CD4-positive, alpha-beta T cell treated with Interleukin-21 for 1 hour (primary cell): ENCODE results near the gene ELMOD3.
"Not testable (repeated sequence)": the region's sequence is repeated elsewhere in the genome, so short reads cannot be mapped to it uniquely, and the experiment has no call there.

Experiments
- DNase-seq: peaks from one replicate; pipeline ENCODE4 v3.0.0-alpha.2; 2020

The ELMOD3 gene

DNA sequence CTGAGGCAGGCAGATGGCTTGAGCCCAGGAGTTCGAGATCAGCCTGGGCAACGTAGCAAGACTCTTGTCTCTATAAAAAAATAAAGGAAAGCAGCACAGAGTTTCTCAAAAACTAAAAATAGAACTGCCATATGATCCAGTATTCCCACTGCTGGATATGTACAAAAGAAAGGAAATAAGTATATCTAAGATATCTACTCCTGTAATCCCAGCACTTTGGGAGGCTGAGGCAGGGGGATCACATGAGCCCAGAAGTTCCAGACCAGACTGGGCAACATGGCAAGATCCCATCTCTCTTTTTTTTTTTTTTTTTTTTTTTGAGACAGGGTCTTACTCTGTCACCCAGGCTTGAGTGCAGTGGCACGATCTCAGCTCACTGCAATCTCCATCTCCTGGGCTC is 24.9 kb upstream of the ELMOD3 start:
- DNase-seq = not testable (repeated sequence)

DNA sequence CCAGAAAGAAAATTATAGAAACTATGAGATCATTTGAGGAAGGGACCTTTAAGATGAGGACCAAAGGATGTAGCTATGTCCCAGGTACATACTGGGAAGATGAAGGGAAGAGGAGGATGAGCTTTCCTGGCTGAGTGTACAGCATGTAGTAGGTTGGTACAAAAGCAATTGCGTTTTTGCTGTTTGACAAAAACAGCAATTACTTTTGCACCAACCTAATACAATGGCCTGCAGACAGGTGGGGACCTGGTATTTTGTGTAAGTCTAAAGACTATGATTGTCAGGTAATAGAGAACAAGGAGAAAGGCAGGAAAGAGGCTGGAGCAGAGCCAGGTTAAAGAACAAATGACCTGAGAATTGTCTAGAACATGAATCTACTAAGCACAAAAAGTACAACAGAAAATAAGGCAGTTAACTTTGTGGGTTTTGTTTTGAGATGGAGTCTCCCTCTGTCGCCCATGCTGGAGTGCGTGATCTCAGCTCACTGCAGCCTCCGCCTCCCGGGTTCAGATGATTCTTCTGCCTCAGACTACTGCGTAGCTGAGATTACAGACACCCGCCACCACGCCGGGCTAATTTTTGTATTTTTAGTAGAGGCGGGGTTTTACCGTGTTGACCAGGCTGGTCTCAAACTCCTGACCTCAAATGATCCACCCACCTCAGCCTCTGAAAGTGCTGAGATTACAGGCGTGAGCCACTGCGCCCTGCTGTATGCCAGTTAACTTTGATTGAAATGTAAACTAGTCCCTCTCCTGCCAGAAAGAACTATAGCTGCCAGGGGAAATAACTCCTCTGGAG is 23.5 kb upstream of the ELMOD3 start:
- DNase-seq = no peak

DNA sequence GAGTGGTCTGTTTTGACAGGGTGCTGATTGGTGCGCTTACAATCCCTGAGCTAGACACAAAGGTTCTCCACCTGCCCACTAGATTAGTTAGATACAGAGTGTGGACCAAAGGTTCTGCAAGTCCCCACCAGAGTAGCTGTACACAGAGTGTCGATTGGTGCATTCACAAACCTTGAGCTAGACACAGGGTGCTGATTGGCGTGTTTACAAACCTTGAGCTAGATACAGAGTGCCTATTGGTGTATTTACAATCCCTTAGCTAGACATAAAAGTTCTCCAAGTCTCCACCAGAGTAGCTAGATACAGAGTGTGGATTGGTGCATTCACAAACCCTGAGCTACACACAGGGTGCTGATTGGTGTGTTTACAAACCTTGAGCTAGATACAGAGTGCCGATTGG is 20.7 kb upstream of the ELMOD3 start:
- not testable (repeated sequence) for DNase-seq

DNA sequence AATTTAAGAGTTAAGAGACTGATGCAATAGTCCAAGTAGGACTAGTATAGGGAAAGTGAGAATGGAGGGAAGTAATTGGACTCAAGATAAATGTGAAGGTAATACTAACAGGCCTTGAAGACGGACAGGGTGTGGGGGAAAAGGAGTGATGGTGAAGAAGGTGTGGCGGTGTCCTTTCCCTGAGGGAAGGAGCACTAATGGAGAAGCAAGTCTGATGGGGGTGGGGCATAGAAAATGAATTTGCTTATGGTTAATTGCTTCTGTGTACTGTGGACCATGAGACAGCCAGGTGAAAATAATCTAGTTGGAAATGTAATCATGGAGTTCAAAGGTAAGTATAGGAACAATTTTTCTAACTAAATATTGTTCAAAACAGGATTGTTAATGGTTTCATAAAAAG is 19.6 kb upstream of the ELMOD3 start:
- DNase-seq = no peak

DNA sequence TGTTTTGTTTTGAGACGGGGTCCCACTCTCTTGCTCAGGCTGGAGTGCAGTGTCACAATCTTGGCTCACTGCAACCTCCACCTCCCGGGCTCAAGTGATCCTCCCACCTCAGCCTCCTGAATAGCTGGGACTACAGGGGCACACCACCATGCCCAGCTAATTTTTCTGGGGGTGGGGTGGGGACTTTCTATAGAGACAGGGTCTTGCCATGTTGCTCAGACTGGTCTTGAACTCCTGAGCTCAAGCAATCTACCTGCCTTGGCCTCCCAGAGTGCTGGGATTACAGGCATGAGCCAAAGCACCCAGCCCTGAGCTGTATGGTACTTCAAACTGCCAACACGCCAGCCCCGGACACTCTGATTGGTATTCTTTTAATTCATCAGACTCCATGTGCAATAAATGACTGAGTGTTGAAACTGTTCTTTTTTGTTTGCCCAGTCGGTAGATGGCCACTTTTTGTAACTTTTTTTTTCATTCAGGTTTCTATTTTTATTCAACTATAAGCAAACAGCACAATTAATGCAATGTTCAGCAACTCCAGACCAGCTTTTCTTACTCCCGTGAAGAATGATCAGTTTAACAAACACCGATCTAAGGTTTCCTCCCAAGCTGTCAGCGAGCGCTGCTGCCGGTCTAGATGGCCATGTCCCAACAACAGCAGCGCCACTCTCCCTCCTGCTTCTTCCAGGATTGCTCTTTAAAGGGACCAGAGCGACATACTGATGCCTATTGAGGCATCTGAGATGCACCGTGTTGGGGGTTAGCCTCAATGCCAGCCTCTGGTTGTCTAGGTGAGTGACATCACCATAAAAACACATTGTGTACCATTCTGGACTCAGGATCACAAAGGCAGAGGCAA is 14.3 kb upstream of the ELMOD3 start:
- no peak for DNase-seq

DNA sequence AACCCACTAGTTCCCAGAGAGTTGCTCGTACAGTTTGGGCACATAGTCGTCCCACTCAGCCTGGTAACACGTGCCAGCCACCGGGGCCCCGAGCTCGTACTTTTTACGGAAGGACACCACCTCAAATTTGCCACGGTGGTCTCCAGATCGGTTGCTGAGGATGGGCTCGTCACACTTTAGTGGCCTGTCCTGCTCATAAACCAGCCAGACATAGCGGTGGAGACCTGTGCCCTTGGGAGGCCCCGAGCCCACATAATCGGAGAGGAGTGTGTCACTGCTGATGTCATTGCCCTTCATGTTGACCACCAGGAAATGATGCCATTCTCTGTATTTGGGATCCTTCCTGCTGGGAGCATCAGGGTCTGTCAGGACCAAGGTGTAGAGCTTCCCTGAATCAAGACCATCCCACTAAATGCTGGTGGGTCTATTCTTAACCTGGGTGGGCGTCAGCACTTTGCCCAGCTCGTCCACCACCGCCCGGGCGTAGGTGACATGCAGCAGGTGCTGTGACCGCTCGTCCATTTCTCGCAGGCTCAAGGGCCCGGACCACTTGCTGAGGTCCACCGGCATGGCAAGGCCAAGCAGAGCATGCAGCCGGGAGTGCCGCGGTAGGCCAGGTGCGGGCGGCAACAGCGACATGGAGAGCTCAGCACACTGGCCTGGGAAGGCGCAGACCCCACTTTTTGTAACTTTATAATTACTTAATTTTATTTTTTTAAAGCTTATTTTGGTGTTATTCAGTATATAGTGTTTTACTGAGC is 13.1 kb upstream of the ELMOD3 start:
- no peak for DNase-seq

DNA sequence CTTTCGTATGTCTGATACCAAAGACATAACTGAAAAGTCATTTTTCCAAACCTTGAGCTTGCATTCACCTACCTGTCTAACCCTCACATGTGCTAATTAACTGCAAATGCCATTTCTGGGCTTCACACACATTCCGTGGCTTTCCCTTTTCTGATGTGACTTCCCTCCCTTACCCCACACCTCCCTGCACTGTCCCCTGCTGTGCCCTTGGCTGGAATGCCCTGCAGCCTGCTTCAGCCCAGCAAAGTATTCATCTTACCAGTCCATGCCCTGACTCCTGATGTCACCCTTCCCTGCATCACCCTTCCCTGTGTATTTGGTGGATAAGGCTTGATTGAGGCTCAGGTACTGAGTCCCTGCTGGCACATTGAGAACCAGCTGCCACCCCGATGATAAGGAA is 12.4 kb upstream of the ELMOD3 start:
- no peak for DNase-seq

DNA sequence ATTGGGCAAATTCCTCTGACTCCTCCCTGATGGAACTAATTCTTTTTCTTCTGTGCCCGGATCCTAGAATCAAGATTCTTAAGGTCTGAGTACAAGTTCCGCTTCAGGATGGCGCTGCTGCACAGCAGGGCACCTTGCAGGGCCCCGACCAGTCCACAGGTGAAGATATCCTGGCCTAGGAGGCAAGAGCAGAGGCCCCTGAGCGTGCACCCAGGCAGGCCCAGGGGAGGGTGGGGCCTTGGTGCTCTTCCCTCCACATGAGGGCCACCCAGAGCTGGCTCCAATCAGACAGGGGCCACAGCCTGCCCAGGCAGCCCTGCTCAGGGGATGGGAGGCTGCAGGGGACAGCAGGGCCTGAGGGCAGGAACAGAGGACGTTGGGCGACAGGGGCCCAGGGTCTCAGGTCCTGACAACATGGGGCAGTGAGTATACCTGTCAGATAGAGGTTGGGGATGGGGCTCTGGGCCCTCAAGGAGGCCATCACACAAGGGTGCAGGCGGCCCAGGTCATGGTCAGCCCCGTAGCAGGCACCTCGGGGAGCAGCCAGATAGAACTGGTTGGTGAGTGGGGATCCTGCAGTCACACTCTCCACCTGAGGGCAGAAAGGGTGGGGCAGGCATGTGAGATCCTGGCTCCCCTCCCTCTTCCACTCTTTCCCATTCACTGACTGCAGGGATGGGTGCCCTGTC is 11.2 kb upstream of the ELMOD3 start:
- DNase-seq = not testable (repeated sequence)

DNA sequence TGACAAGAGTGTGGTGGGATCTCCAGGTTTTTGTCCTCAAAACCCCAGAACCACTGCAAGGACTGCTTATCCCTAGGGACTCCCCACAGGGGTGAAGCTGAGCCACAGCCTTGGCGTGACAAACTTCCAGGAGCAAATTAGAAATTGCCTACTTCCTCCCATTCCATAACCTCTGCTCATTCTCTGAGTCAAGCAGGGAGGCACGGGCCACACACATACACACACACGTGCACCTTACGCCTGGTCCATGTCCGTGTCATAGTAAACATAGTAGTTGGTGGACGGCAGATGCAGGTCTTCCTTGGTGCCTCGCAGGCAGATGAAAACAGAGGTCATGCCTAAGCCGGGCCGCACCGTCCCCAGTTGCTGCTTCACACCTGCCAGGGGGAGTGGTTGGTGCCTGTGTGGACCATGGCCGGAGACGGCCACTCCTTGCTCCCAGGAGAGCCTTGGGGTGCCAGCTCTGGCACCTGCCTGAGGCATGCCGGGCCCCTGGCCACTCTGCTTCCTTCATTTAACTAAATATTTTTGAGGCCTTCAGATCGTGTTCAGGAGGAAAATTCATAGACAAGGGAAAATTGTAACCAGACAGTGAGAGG is 10.1 kb upstream of the ELMOD3 start:
- DNase-seq = no peak

DNA sequence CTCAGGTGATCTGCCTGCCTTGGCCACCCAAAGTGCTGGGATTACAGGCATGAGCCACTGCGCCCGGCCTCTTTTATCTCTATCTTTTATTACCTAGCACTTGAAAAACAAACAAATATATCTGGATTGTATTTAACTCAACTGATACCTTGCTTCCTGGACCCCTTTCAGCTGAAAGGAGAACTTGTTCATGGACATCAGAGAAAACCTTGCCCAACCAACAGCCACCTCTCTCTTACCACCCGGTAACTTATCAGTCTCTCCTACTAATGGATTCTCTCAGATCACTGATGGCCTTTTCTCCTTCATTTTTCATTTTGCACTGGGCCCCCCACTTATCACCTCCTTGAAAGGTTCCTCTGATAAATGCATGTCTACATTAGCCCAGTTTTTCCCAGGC is 7.0 kb upstream of the ELMOD3 start:
- DNase-seq = no peak

DNA sequence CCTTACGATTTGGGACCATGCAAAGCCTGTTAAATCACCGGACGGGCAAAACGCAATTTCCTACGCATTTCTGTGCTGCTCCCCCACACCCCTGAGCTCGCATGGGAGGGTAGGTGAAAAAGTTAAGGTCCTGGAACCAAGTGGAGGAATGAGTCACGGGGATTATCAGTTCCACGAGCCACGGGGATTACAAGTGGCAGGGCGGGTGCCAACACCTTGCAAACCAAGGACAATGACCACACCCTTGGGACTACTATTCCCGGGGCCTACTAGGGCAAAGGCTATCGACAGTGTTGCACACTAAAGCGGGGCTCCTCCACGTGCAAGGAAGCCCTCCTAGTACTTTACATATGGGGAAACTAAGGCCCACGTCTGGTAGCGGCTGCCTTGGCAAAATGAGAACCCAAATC is 688 bp upstream of the ELMOD3 start:
- peak; percentile 18 for DNase-seq

DNA sequence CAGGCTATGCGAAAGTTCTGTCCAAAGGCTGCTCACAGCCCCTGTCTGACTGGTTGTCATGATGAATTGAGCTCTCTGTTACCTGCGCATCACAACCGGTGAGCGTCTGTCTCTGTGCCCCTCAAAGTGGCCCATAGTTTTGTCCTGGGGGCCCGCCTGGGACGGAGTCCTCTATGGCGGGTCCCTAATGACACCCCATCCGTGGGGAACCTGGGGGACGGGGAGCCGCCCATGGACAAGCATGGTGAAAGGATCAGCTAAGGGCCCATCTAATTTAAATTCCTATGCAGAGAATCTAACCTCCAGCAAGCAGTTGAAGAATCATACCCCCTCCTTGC is 473 bp downstream of the ELMOD3 start:
- DNase-seq = no peak

DNA sequence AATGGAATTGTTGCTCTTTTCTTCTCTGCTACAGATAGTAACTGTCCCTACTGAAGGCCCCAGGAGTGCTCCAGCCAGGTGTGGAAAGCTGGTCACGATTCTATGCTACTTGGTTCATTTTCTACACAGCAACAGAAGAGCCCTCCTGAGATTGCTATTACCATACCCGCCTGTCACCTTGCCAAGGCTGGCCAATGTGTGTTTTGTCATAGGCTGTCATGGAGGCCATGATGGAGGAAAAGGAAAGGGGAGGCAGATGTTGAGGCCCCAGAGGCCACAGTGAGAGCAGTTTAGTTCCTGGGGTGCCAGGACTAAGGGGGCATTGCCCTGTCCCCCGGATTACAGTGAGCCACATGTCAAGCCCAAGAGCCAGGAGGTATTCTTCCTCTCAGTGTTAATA is 952 bp downstream of the ELMOD3 start:
- no peak for DNase-seq

DNA sequence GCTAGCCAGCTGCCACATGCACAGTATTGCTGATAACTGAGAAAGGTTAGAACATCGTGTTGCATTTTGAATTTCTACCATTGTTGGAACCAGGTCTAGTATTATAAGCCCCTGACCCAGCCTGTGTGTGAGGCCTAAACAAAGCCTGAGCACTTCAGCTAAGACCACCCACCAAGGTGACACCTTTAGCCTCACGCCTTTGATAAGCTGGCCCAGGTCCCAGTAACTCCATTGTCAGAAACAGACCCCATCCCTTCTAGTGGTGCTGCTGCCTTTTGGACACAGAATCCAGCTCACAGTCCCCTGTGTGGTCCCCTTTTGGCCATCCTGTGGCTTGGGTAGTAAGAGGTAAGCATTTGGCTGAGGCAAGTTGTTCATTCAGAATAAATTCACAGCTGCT is 1.6 kb downstream of the ELMOD3 start:
- no peak for DNase-seq

DNA sequence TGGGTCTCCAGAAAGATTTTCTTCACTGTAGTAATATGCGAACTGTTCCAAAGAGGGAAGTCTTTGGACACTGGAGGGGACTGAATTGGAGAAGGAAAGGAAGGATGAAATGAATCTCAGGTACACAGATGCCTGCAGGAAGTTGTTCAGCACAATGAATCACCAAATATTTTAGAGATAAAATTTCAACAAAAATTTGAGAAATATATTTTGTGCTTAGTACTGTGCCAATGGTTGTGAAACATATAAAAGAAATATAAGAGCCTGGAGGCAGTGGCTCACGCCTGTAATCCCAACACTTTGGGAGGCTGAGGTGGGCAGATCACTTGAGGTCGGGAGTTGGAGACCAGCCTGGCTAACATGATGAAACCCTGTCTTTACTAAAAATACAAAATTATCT is 3.2 kb downstream of the ELMOD3 start:
- DNase-seq = no peak

DNA sequence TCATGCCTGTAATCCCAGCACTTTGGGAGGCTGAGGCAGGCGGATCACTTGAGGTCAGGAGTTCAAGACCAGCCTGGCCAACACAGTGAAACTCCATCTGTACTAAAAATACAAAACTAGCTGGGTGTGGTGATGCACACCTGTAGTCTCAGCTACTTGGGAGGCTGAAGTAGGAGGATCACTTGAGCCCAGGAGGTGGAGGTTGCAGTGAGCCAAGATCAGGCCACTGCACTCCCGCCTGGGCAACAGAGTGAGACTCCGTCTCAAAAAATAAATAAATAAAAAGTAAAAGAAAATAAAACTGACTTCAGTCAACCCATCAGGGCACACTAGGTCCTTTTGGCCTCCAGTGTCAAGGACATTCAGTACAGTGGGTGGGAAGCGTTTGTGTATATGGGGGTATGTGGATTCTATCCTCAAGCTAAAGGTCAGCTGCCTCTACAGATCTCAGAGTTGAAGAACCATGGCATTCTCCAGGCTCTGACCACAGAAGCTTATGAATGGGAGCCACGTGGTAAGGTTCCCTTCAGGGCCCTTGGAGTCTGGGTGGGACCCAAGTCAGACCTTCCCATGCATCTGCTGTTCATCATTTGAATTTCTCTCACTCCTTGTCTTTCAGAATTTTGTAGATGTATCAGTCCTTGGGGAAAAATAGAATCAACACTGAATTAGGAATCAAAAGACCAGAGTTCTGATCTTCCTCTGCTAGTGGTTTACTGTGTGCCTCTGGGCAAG is 8.3 kb downstream of the ELMOD3 start:
- not testable (repeated sequence) for DNase-seq

DNA sequence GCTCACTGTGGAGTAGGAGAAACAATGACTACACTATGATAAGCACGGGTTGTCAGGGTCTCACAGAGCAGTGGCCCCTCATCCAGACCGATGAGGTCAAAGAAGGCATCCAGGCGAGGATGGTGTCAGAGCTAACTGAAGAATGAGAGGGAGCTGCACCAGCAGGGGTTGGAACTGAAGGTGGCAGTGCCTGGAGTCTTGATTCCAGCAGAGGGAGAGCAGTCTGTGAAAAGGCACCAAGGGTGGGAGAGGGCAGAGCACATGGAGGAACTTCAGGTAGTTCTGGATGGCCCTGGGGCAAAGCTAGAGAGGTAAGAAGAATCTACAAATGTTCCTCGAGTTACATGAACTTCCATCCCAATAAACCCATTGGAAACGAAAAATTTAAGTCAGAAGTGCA is 12.6 kb downstream of the ELMOD3 start:
- DNase-seq = no peak

DNA sequence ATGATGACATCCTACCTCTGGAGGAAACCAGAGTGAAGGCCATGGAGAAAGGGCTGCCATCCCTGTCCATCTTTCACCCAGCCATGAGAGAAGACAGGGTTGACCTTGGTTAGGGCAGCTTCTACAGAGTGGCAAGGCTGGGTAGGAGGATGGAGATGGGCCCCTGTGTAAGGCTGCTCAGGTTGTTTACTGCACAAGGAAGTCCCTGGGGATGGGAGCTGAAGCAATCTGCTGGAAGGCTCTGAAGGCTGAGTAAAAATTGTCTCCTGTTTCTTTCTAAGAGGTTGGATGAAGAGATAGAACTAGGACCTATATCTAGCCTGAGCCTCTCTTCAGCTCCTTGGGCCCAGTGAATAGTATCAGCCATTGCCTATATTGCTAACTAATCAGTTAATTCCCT is 14.4 kb downstream of the ELMOD3 start:
- DNase-seq = no peak

DNA sequence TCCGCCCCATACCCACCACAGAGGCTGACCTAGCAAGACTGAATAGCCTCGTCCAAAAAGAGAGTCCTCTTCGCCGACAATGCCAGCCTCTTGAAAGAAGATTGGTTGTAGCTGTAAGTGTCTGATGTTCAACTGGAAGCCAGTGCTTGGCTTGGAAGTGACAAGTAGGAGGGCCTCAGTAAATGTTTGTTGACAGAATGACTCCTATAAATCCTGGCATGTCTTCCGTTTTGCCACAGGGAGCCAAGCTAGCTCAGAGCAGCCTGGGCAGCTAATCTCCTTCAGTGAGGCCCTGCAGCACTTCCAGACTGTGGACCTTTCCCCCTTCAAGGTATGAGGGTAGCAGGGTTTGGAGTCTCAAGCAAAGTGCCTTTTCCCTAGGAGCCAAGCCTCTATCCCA is 14.9 kb downstream of the ELMOD3 start:
- no peak for DNase-seq

DNA sequence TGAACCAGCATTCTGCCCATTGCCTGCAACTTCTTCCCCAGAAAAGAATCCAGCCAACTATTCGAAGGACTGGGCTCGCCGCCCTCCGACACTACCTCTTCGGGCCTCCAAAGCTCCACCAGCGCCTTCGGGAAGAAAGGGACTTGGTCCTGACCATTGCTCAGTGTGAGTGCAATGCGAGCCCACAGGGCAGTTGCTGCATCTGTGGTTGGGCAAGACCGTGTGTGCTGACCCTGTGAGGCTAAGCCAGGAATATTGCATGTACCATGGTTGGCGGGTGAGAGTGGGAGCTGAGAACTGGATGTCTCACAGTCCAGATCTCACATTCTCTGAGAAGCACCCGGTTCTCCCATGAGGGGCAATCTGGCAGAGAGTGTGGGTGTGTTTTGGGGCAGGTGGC is 16.5 kb downstream of the ELMOD3 start:
- no peak for DNase-seq

DNA sequence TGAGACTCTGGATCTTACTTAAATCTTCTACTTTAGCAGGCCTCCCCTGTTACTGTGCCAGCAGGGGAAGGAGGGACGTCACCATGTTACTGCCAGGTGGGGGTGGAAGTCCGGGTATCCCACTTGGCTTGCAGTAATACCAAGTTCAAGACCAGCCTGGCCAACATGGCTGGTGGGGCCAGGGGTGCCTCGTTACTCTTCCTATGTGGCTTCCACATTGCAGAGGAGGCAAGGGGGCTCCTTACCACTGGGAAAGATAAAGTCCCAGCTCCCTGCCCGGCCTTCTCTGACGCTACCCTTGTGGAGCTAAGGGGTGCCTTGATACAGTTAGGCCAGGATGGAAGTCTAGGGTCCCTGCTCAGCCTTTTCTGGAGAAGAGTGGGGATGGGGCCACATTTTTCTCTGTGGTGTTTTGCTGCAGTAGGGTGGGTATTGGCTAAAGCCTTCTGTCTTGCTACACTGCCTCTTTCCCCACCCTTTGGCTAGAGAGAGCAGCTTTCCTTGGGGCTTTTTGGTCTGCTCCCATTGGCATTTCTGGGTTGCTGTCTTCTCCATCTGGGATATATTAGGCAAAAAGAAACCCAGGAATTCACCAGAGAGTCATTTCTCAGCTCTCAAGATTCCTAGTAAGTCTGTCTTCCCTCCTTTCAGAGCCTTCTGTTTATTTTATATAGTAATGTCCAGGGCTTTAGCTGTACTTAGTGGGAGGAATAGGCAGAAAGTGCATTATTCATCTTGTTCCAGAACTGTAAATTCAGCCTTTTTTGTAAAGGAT is 21.9 kb downstream of the ELMOD3 start:
- no peak for DNase-seq
